ENCODE data around the gene PAQR4.

PAQR4 gene

DNA sequence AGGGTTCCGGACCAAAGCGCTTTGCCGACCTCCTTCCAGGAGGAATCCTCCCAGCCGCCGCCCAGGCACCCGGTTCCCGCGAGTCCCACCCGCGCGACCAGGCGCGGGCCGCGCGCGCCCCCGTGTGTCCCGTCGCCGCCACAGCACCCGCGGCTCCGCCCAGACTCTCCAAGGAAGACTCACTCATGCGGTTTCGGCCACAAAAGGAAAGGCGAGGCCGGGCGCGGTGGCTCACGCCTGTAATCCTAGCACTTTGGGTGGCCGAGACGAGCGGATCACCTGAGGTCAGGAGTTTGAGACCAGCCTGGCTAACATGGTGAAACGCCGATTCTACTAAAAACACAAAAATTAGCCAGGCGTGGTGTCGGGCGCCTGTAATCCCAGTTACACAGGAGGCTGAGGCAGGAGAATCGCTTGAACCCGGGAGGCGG, 14.6 kb downstream of the PAQR4 start:
- TF ChIP-seq, protein P1, sequence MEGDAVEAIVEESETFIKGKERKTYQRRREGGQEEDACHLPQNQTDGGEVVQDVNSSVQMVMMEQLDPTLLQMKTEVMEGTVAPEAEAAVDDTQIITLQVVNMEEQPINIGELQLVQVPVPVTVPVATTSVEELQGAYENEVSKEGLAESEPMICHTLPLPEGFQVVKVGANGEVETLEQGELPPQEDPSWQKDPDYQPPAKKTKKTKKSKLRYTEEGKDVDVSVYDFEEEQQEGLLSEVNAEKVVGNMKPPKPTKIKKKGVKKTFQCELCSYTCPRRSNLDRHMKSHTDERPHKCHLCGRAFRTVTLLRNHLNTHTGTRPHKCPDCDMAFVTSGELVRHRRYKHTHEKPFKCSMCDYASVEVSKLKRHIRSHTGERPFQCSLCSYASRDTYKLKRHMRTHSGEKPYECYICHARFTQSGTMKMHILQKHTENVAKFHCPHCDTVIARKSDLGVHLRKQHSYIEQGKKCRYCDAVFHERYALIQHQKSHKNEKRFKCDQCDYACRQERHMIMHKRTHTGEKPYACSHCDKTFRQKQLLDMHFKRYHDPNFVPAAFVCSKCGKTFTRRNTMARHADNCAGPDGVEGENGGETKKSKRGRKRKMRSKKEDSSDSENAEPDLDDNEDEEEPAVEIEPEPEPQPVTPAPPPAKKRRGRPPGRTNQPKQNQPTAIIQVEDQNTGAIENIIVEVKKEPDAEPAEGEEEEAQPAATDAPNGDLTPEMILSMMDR (IDR thresholded peaks at IDR 0.05; ENCODE audit: extremely low read depth, missing control alignments): peak; percentile 95
- peak; percentile 91 for DNase-seq (ENCODE audit: low spot score)

DNA sequence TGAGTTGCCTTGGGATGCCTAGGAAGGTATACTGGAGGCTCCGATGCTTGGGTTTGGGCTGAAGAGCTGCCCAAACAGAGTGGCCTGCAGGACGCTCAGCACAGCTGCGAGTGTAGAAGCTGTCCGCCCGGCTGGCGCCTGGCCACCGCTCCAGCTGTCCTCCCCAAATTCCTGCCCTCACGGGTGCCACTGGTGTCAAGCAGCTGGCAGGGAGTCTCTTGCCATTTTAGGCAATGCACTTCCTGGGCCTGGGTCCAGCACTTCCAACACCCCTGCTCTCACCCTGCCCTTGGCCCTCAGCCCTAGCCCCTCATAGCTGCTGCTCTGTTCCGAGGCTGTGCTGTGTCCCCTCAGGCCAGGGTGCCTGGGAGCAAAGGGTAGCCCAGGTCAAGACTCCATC, 16.3 kb downstream of the PAQR4 start:
- no peak for DNase-seq (ENCODE audit: low spot score)
- TF ChIP-seq, protein P1 (IDR thresholded peaks at IDR 0.05; ENCODE audit: extremely low read depth, missing control alignments): no peak

GRCh38 chr16:2985893-2986355, 16.8 kb downstream of the PAQR4 start:
- no peak for DNase-seq (ENCODE audit: low spot score)
- TF ChIP-seq, protein P1 (IDR thresholded peaks at IDR 0.05; ENCODE audit: extremely low read depth, missing control alignments): no peak

GRCh38 chr16:2986623-2987188, 17.6 kb downstream of the PAQR4 start:
- DNase-seq (ENCODE audit: low spot score): no peak
- TF ChIP-seq, protein P1 (IDR thresholded peaks at IDR 0.05; ENCODE audit: extremely low read depth, missing control alignments): no peak

DNA sequence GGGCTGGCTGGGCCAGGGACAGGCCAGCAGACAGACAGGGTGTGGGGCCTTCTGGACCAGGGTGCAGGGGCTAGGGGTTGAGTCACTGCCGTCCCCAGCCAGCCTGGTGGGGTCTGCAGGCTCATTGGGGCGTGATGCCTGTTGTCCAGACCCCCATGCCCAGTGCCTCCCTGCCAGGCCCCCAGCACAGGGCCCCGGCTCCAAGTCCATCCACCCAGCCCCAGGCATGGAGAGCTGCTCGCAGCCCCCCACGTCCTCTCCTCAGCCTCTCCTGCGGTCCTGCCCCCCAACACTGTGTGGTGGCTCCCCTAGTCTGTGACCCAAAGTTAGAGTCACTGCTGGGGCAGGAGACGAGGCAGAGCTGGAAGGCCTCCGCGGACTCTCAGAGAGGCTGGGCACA, 18.1 kb downstream of the PAQR4 start:
- TF ChIP-seq, protein P1 (IDR thresholded peaks at IDR 0.05; ENCODE audit: extremely low read depth, missing control alignments): no peak
- no peak for DNase-seq (ENCODE audit: low spot score)

DNA sequence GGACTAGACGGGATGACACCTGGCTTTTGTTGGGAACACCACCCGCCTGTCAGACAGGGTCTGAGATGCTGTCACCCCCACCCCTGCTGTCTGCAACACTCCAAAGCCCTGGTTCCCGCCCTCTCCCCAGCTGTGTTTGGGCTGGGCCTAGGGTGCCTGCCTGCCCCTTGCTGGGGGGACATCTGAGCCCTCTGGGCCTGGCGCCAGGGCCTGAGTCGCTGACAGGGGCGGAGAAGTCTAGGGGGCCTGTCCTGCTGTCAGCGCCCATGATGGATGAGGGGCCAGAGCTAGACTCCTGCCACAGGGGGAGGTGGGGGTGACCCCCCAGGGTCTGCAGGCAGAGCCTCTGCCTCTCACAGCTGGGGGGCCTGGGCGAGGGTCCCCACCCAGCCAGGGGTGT, 18.7 kb downstream of the PAQR4 start:
- TF ChIP-seq, protein P1 (IDR thresholded peaks at IDR 0.05; ENCODE audit: extremely low read depth, missing control alignments): no peak
- no peak for DNase-seq (ENCODE audit: low spot score)

DNA sequence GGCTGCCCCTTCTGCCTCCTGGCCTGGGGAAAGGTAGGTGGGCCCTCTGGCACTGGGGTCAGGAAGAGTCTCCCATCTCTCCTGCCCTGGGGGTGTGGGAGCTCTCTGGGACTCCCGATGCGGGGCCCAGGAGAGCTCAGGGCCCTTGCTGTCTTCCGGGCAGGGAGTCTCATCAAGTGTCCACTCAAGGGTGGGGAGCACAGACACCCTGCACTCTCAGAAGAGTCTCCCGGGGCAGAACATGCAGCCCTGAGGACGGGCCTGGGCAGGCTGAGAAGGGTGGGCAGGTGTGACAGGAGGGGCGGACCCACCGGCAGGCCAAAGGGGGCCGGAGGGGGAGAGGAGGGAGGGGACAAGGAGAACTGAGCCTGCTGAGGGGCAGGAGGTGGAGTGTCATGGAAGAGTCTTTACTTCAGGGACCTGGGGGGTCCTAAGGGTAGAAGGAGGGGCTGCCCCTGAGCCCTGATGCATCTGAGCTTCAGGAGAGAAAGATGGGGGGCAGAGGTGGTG, 19.5 kb downstream of the PAQR4 start:
- TF ChIP-seq, protein P1 (IDR thresholded peaks at IDR 0.05; ENCODE audit: extremely low read depth, missing control alignments): no peak
- no peak for DNase-seq (ENCODE audit: low spot score)

All from GM20000 (cell line).